Duodenal mucosa (tissue), 2 donors: Measurements from ENCODE around the gene ARHGEF11.

Experiments
- H3K27ac ChIP-seq: one replicate; pipeline ENCODE4 v1.7.0; 2013; ENCODE audit warnings: low read depth, low read length
- H3K27me3 ChIP-seq, 2 donors: one replicate each; pipeline ENCODE4 v1.7.0; 2013; ENCODE audit warnings: low read length in 2 of 2, control low read depth in 1 of 2; ENCODE audit not compliant: insufficient read depth in 2 of 2, control insufficient read depth in 1 of 2
- H3K36me3 ChIP-seq, 2 donors: one replicate each; pipeline ENCODE4 v1.7.0; 2013; ENCODE audit warnings: low read length in 2 of 2, control low read depth in 1 of 2; ENCODE audit not compliant: insufficient read depth in 2 of 2, control insufficient read depth in 1 of 2
- H3K4me1 ChIP-seq, 2 donors: one replicate each; pipeline ENCODE4 v1.7.0; 2013; ENCODE audit warnings: low read length in 2 of 2, control low read depth in 1 of 2; ENCODE audit not compliant: insufficient read depth in 2 of 2, control insufficient read depth in 1 of 2
- H3K4me3 ChIP-seq, 2 donors: one replicate each; pipeline ENCODE4 v1.7.0; 2013; ENCODE audit warnings: low read length in 2 of 2, low read depth in 1 of 2
- H3K9ac ChIP-seq, 2 donors: one replicate each; pipeline ENCODE4 v1.7.0; 2013; ENCODE audit warnings: low read length in 2 of 2, low read depth in 1 of 2
- H3K9me3 ChIP-seq, 2 donors: one replicate each; pipeline ENCODE4 v1.7.0; 2013; ENCODE audit warnings: low read length in 2 of 2, control low read depth in 1 of 2; ENCODE audit not compliant: control insufficient read depth in 1 of 2

Gene ARHGEF11

DNA sequence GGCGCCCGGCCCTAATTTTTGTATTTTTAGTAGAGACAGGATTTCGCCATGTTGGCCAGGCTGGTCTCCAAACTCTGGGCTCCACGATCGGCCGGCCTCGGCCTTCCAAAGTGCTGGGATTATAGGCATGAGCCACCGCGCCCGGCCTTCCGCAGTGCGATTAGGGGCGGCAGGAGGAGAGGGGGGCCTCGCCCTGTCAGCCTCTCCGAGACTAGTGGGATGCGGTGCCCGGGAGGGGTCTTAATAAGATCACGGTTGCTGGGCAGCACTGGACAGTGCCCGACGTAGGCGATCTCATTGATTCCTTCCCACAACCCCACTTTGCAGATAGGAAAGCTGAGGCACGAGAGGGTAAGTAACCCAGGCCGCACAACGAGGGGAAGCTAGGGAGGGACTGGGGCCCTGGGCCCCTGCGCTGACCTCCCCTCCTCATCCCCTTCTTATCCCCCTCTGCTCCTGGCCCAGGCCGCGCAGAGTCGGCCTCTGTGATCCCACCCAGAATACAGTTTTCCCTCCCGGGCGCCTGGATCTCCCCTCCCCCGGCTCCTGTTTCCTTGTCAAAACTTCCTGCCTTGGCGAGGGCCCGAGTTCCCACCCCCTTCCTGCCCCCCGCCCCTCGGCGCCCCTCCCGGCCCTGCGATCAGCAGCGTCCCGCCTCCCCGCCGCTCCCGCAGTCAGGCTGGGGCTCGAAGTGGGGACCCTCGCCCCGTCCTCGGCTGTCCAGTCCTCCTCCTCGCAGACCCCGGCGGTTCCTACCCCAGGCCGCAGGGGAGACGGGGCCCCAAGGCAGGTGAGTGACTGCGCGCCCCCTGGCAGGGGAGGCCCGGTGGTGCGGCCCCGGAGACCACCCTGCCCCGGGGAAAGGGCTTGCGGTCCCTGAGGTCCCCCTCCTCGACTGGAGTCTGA lies 152.2 kb downstream of the ARHGEF11 start, which contains the start of gene PEAR1:
Gene PEAR1, plus strand, starts transcription at position 671 of the 906 bp plus-strand sequence. CDS start 10,209 bp downstream, outside the sequence.
- peaks cover 25% of the 10 kb centered on the region in 2 donors for H3K27me3 ChIP-seq
- peaks cover 0 to 14% of the 10 kb centered on the region in 2 donors for H3K4me1 ChIP-seq
- no peaks in the 10 kb centered on the region for H3K36me3 ChIP-seq
- peak within 1 kb of the TSS; percentile 69 for H3K27ac ChIP-seq
- H3K4me3 ChIP-seq, result peak within 1 kb of the TSS; percentile 46 to 50
- peak within 1 kb of the TSS in 1 of 2 donors; percentile 18 for H3K9ac ChIP-seq
- H3K9me3 ChIP-seq, result no peaks in the 10 kb centered on the region

DNA sequence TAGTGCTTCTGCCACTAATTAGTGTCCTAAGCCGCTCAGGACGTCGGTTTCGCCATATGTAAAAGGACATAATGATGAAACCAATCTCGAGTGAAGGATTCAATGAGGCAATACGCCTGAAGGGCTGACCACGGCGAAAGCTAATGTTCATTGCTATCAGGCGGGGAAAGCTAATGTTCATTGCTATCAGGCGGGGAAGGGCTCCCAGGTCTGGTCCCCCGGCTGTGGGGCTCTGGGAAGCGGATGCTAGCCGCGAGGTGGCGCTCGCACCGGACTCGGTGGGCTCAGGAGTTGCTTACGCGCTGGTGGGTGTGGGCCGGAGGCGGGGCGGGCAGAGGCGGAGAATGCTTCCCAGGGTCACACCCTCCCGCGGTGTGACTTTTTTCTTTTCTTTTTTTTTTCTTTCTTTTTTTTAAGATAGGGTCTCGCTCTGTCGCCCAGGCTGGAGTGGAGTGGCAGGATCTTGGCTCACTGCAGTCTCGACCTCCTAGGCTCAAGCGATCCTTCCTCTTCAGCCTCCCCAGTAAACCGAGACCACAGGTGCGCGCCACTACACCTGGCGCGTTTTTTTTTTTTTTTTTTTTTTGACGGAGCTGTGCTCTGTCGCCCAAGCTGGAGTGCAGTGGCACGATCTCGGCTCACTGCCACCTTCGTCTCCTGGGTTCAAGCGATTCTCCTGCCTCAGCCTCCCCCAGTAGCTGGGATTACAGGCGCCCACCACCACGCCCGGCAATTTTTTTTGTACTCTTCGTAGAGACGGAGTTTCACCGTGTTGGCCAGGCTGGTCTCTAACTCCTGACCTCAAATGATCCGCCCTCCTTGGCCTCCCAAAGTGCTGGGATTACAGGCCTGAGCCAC lies 153.1 kb downstream of the ARHGEF11 start:
- no peak overlapping the region for H3K9ac ChIP-seq
- H3K27ac ChIP-seq, result no peak overlapping the region
- H3K27me3 ChIP-seq, result peaks cover 22 to 24% of the 10 kb centered on the region in 2 donors

GRCh38 chr1:156889802-156890580 lies 155.6 kb downstream of the ARHGEF11 start:
- Histone ChIP-seq H3K9me3 (no peaks in the 10 kb centered on the region), H3K4me3 (no peak overlapping the region), H3K27ac (no peak overlapping the region), H3K27me3 (peaks cover 26 to 33% of the 10 kb centered on the region in 2 donors), H3K4me1 (peaks cover 0 to 14% of the 10 kb centered on the region in 2 donors), H3K9ac (no peak overlapping the region), H3K36me3 (no peaks in the 10 kb centered on the region)

More for the DNA sequence above, 153.1 kb downstream of the ARHGEF11 start:
- H3K36me3 ChIP-seq, result no peaks in the 10 kb centered on the region
- H3K9me3 ChIP-seq, result no peaks in the 10 kb centered on the region
- H3K4me1 ChIP-seq, result peaks cover 0 to 14% of the 10 kb centered on the region in 2 donors
- peak overlapping the region; percentile 23 to 28 for H3K4me3 ChIP-seq

- Histone ChIP-seq H3K36me3 (no peaks in the 10 kb centered on the region), H3K27ac (no peak overlapping the region), H3K4me3 (no peak overlapping the region), H3K27me3 (peaks cover 19 to 32% of the 10 kb centered on the region in 2 donors), H3K4me1 (peaks cover 0 to 9% of the 10 kb centered on the region in 2 donors), H3K9ac (no peak overlapping the region), H3K9me3 (no peaks in the 10 kb centered on the region)
Measured at GRCh38 chr1:156887734-156888133, 157.8 kb downstream of the ARHGEF11 start.

DNA sequence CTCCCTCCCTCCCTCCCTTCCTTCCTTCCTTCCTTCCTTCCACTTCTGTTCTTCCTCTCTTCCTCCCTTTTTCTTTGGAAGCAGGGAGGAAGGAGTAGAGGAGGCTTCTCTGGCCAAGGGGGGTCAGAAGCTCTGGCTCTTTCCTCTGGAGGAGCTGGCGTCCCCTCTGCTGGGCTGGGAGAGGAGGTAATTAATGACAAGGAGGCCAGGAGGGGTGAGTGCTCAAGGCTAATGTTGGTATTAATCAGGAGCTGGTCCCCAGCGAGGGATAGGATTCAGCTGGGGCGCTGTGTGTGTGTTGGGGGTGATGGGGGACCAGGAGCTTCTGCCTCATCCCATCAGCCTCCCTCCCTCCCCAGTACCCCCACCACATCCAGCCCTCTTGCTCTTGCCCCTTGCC lies 158.2 kb downstream of the ARHGEF11 start:
- peaks cover 23 to 35% of the 10 kb centered on the region in 2 donors for H3K27me3 ChIP-seq
- H3K4me1 ChIP-seq, result peaks cover 0 to 5% of the 10 kb centered on the region in 2 donors
- H3K9ac ChIP-seq, result no peak overlapping the region
- H3K36me3 ChIP-seq, result no peaks in the 10 kb centered on the region
- no peak overlapping the region for H3K27ac ChIP-seq
- no peak overlapping the region for H3K4me3 ChIP-seq
- no peaks in the 10 kb centered on the region for H3K9me3 ChIP-seq

- no peaks in the 10 kb centered on the region for H3K4me1 ChIP-seq
- no peaks in the 10 kb centered on the region for H3K36me3 ChIP-seq
- no peaks in the 10 kb centered on the region for H3K9me3 ChIP-seq
- H3K9ac ChIP-seq, result no peak overlapping the region
- H3K27ac ChIP-seq, result no peak overlapping the region
- peaks cover 24 to 36% of the 10 kb centered on the region in 2 donors for H3K27me3 ChIP-seq
- H3K4me3 ChIP-seq, result no peak overlapping the region
Measured at GRCh38 chr1:156886583-156887281, 158.8 kb downstream of the ARHGEF11 start.

DNA sequence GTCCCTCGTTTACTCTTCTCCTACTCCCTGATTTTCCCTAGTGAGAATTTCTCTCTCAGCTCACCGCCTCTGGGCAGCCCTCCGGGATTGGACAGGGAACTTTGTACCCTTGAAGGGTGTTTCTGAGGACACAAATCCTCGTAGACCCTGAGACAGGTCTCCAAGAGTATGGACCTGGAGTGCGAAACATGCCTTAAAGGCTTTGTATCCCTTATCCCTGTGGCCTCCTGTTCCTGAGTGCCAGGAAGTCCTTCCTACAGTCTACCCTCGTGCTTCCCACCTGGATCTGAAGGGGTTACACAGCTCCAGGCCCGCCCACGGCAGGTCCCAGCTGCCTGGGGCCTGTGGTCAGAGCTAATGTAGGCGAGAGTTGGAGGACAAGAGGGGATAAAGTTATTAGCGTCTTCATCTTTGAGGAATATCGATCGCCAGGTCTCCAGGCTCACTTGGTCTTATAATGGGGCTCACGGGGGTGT lies 159.6 kb downstream of the ARHGEF11 start:
- H3K4me1 ChIP-seq, result no peaks in the 10 kb centered on the region
- H3K9me3 ChIP-seq, result no peaks in the 10 kb centered on the region
- peaks cover 24 to 34% of the 10 kb centered on the region in 2 donors for H3K27me3 ChIP-seq
- no peak overlapping the region for H3K4me3 ChIP-seq
- no peak overlapping the region for H3K9ac ChIP-seq
- no peaks in the 10 kb centered on the region for H3K36me3 ChIP-seq
- H3K27ac ChIP-seq, result no peak overlapping the region

DNA sequence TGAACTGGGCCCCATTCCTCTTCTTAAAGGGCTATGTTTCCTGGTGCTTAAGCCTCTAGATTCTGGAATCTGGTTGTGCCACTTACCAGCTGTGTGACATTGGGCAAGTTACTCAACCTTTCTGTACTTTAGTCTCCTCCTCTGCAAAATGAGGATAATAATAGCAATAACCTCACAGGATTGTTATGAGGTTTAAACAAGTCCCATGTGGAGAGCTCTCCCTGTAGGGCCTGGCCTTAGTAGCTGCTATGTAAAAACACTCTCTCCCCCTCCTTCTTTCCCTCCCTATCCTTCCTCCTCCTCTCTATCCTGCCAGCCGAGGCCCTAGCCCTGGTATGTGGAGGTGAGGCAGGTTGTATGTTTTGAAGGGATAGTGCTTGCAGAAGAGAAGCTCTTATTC lies 160.2 kb downstream of the ARHGEF11 start:
- no peaks in the 10 kb centered on the region for H3K9me3 ChIP-seq
- no peaks in the 10 kb centered on the region for H3K36me3 ChIP-seq

More for the DNA sequence above, 160.2 kb downstream of the ARHGEF11 start:
- Histone ChIP-seq H3K4me1 (no peaks in the 10 kb centered on the region), H3K9ac (no peak overlapping the region), H3K4me3 (no peak overlapping the region), H3K27me3 (peaks cover 24 to 37% of the 10 kb centered on the region in 2 donors), H3K27ac (no peak overlapping the region)
